NCI-H1436 (cell line): ENCODE results near the gene GAPVD1.
"Not testable (repeated sequence)": the region's sequence is repeated elsewhere in the genome, so short reads cannot be mapped to it uniquely, and the experiment has no call there.

ENCODE experiments used
- DNase-seq: peaks from one replicate; lab custom pipeline; 2025; lab: John Stamatoyannopoulos, UW

The GAPVD1 gene

GRCh38 chr9:125261501-125262293 is at the start of gene GAPVD1:
TSS of gene GAPVD1 (plus strand) at chr9:125261826. CDS start at chr9:125298922, 37,096 bp downstream.
- peak; percentile 78 for DNase-seq

- DNase-seq, result no peak
Measured at GRCh38 chr9:125214186-125214585, 47.4 kb upstream of the GAPVD1 start.

- DNase-seq, result no peak
Measured at GRCh38 chr9:125218621-125219020, 43.0 kb upstream of the GAPVD1 start.

DNA sequence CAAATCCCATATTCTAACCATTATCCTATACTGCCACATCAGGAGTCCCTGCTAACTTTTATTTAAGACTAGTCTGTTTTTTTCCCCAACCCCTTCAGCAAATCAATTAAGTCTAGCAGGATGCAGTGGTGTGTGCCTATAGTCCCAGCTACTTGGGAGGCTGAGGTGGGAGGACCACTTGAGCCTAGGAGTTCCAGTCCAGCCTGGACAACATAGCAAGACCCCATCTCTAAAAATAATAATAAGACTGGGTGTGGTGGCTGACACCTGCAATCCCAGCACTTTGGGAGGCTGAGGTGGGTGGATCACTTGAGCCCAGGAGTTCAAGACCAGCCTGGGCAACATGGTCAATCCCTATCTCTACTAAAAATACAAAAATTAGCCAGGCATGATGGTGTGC is 36.8 kb upstream of the GAPVD1 start:
- DNase-seq, result not testable (repeated sequence)

- DNase-seq, result no peak
Measured at GRCh38 chr9:125227761-125228160, 33.9 kb upstream of the GAPVD1 start.

DNA sequence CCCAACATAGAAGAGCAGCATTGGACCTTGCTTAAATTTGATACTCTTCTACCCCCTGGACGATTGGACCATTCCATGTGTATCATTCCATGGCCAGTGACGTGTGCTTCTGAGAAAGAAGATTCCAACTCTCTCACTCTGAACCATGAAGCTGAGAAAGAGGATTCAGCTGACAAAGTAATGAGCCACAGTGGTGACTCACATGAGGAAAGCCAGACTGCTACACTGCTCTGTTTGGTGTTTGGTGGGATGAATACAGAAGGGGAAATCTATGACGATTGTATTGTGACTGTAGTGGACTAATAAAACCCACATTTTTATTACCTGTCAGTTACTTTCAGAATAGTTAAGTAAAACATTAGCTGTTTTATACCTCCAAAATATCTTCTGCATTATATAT is 27.9 kb upstream of the GAPVD1 start:
- DNase-seq, result no peak

- DNase-seq, result not testable (repeated sequence)
Measured at GRCh38 chr9:125234099-125234498, 27.5 kb upstream of the GAPVD1 start.

- DNase-seq, result no peak
Measured at GRCh38 chr9:125235804-125236519, 25.7 kb upstream of the GAPVD1 start.

DNA sequence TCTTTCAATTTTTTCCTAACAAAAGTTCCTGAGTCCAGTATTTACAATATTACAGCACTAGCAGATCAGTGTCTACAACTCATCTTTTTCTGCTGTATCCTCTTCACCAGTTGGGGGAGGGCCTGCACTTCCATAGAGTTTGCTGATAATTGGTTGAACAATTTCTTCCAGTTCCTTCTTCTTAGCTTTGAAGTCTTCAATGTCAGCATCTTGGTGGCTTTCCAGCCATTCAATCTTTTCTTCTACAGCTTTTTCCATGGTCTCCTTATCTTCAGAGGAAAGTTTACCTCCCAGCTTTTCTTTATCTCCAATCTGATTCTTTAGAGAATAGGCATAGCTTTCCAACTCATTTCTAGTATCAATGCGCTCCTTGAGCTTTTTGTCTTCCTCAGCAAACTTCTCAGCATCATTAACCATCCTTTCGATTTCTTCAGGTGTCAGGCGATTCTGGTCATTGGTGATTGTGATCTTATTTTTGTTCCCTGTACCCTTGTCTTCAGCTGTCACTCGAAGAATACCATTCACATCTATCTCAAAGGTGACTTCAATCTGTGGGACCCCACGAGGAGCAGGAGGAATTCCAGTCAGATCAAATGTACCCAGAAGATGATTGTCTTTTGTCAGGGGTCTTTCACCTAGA is 25.0 kb upstream of the GAPVD1 start:
- not testable (repeated sequence) for DNase-seq

DNA sequence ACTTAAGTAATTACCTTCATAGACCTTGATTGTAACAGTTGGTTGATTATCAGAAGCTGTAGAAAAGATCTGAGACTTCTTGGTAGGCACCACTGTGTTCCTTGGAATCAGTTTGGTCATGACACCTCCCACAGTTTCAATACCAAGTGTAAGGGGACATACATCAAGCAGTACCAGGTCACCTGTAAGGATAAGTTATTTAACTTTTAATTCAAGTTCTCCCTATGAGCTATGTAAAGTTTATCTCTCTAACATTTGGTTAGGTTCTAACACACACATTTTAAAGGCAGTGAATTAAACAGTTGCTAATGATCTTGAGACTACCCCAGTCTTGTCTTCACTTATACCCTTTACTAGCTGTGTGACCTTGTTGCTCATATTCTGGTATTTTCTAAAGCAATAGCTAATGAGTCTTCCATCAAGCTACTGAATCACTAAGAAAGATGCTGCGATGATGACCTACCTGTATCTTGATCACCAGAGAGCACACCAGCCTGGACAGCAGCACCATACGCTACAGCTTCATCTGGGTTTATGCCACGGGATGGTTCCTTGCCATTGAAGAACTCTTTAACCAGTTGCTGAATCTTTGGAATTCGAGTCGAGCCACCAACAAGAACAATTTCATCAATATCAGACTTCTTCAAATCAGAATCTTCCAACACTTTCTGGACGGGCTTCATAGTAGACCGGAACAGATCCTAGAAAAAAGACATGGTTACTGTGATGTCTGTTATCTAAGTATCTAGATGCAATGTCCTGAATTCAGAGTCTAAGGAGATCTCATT is 23.3 kb upstream of the GAPVD1 start:
- DNase-seq, result no peak

GRCh38 chr9:125238915-125239446 is 22.6 kb upstream of the GAPVD1 start:
- no peak for DNase-seq

- no peak for DNase-seq
Measured at GRCh38 chr9:125239631-125240597, 21.7 kb upstream of the GAPVD1 start.

DNA sequence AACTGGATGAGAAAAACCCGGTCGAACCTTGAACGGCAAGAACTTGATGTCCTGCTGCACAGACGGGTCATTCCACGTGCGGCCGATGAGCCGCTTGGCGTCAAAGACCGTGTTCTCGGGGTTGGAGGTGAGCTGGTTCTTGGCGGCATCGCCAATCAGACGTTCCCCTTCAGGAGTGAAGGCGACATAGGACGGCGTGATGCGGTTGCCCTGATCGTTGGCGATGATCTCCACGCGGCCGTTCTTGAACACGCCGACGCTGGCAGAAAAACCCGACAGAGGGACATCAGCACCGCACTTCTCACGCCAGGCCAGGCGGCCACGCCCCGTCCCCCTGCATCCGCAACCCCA is 21.0 kb upstream of the GAPVD1 start:
- DNase-seq, result no peak

DNA sequence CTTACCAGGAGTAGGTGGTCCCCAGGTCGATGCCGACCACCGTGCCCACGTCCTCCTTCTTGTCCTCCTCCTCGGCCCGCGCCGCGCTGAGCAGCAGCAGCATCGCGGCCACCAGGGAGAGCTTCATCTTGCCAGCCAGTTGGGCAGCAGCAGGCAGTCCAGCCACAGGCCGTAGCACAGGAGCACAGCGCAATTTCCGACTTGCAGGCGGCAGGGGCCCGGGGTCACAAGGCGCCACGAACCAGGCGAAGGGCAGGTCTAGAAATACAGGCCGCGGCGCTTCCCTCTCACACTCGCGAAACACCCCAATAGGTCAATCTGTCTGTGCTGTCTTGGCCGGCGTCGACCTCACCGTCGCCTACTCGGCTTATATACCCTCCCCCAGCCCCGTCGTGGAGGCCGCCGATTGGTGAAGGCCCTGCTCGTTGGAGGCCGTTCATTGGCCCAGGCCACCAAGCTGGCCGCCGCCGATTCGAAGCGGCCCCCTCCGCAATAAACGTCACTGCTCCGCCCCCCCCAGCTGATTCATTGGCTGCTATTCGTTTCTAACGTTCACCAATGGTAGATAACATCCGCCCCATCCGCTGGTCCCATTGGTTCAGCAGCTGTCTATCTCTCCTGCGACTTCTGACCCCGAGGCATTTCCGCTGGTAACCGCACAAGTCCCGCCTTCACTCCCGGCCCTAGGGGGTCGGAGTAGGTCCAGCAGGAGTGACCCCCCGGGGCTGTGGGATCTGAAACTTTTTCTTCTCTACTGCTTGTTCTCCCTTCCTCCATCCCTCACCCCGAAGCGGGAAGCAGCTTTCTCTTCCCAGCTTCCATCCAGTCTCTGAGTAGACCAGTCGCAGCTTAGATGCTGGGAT is 20.4 kb upstream of the GAPVD1 start, which contains the start of gene HSPA5:
TSS of gene HSPA5 (minus strand) at position 344 of the 863 bp plus-strand sequence. CDS start at position 127, 217 bp downstream.
- DNase-seq, result peak; percentile 98

DNA sequence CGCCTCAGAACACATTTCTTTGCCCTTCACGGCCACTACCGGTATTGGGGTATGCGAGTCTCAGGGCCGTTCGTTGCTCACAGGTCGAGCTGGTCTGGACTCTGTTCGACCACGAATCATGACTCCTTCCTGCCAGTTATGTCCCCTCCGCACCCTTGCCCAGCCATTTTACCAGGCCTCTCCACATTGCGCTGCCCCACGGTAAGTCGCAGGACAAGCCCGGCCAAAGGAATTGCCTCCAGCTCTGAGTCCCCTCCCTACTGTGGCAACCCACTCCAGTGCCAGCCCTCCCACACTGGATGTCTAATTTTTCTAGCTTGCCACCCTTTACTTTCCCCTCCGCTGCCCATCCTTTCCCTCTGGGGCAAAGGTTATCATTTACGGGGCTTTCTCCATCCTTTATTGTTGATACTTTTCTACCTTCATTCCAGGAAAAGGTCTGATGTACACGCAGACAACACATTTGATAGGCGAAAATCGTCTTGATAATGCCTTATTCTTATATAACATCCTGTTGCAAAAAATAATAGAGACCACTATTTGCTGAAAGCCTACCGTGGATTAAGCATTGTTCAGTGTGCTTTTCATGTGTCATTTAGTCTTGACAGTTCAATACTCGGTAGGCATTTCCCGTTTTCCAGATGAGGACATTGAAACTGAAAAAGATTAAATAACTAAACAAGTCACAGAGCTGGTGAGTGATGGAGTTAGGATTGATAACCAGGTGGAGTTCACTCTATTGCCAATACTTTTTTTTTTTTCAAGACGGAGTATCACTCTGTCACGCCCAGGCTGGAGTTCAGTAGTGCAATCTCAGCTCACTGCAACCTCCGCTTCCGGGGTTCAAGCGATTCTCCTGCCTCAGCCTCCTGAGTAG is 19.5 kb upstream of the GAPVD1 start:
- no peak for DNase-seq

- no peak for DNase-seq
Measured at GRCh38 chr9:125243792-125244260, 17.8 kb upstream of the GAPVD1 start.

GRCh38 chr9:125246261-125246667 is 15.4 kb upstream of the GAPVD1 start:
- no peak for DNase-seq

GRCh38 chr9:125254231-125254630 is 7.4 kb upstream of the GAPVD1 start:
- DNase-seq, result no peak
